HTR-8/SVneo (cell line): ENCODE data around the gene TMEM140.
"Not testable (repeated sequence)": the region's sequence is repeated elsewhere in the genome, so short reads cannot be mapped to it uniquely, and the experiment has no call there.

Experiments
- DNase-seq: peaks from one replicate; pipeline ENCODE4 v3.0.0; 2011; ENCODE audit warnings: low spot score, mixed read lengths; ENCODE audit not compliant: insufficient read length
- FAIRE-seq: peaks from 2 replicates; lab custom pipeline; 2011; peaks lifted over from hg19 to GRCh38; lab: Jason Lieb, UNC

Gene TMEM140

GRCh38 chr7:135147899-135148721 is at the start of gene TMEM140:
Gene TMEM140 (plus strand): TSS chr7:135148072. CDS start chr7:135164442, 16,370 bp downstream.
- DNase-seq (no peak), FAIRE-seq (no peak)

- no peak for DNase-seq
- no peak for FAIRE-seq
Observed at GRCh38 chr7:135098391-135098790, 49.5 kb upstream of the TMEM140 start.

GRCh38 chr7:135100856-135101255 is 47.0 kb upstream of the TMEM140 start:
- DNase-seq (no peak), FAIRE-seq (no peak)

DNA sequence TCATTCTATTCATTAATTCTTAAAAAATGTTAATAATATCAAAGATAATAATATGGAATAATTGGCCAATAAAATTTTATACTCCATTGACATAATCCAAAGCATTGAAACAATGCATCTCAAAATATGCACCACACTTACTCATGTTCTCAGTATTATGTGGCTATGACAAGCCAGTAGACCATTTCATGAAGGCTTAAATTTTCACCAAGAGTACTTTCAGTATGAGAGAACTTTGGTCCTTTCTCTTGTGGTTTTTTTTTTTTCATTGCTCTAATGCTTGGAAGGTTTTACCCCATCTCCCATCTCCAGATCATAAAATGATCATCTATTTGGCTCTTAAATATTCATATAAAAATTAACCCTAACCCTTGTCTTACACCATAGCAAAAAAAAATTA is 45.5 kb upstream of the TMEM140 start:
- no peak for FAIRE-seq
- DNase-seq: no peak

DNA sequence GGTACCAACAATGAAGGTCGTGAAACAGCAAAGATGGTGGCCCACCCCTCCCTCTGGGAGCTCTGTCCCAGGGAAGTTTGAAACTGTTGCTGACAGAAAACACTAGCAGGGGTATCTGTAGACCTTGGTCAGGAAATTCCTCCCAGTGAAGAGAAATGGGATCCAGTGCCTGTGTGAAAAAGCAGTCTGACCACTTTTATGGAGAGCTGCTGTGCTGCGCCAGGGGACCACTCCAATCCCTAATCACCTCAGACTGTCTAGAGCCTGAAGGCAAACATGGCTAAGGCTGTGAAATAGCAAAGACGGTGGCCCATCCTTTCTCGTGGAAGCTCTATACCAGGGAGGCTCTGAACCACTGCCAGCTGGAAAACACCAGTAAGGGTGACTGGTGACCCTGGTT is 38.3 kb upstream of the TMEM140 start:
- FAIRE-seq (no peak), DNase-seq (no peak)

- no peak for FAIRE-seq
- no peak for DNase-seq
Observed at GRCh38 chr7:135109976-135110375, 37.9 kb upstream of the TMEM140 start.

DNA sequence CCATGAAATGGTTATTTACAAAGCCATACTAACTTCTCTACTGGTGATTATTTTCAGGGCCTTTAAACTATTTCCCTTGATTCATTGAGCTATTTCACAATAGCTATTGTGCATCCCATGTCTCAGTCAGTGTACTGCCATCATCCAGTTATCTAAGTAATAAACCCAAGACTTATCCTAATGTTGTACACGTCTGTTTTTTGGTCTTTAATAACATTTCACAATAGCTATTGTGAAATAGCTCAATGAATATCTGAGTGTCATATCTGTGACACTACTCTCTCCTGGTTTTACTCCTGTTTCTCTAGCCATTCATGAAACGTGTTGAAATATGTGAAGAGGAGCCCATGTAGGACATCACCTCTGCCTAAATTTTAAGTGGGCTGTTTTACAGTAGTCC is 36.5 kb upstream of the TMEM140 start:
- FAIRE-seq (no peak), DNase-seq (no peak)

DNA sequence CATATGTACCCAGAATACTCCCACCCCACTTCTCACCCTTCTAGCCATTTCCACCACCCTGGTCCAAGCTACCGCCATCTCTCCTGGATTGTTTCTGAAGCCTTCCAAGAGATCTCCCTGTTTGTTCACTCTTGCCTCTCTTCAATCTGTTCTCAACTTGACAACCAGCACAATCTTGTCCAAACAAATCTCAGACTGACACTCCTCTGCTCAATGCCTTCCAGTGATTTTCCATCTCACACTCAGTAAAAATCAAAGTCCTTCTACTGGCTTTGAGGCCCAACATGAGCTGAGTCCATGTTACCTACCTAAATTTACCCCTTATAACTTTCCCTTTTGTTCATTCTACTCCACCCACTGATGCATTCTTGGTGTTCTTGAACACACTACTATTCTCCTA is 33.2 kb upstream of the TMEM140 start:
- no peak for DNase-seq
- FAIRE-seq: no peak

DNA sequence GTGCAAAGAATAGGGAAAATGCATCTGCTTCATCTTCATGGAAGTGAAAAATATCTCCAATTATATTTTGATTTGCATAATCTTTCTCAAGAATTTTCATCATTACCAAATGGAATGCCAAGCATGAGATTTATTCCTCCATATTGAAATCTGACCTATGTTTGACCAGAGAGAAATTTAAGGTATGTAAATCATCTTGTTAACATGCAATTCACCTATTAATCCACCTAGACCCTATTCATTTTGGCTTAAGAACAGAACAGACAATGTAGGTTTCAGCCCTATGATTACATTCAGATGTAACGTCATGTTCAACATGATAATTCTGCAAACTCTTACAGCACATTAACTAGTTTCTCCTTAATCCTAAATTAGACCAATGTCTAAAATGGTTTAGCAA is 30.8 kb upstream of the TMEM140 start:
- DNase-seq (no peak), FAIRE-seq (no peak)

GRCh38 chr7:135121868-135122267 is 26.0 kb upstream of the TMEM140 start:
- FAIRE-seq (no peak), DNase-seq (no peak)

GRCh38 chr7:135124631-135125030 is 23.2 kb upstream of the TMEM140 start:
- DNase-seq, FAIRE-seq: not testable (repeated sequence)

GRCh38 chr7:135128931-135129330 is 18.9 kb upstream of the TMEM140 start:
- no peak for FAIRE-seq
- DNase-seq: no peak

- no peak for FAIRE-seq
Observed at GRCh38 chr7:135129579-135129978, 18.3 kb upstream of the TMEM140 start.

GRCh38 chr7:135143885-135144668 is 3.8 kb upstream of the TMEM140 start:
- no peak for FAIRE-seq
- no peak for DNase-seq

More at GRCh38 chr7:135129579-135129978, 18.3 kb upstream of the TMEM140 start:
- DNase-seq: no peak

DNA sequence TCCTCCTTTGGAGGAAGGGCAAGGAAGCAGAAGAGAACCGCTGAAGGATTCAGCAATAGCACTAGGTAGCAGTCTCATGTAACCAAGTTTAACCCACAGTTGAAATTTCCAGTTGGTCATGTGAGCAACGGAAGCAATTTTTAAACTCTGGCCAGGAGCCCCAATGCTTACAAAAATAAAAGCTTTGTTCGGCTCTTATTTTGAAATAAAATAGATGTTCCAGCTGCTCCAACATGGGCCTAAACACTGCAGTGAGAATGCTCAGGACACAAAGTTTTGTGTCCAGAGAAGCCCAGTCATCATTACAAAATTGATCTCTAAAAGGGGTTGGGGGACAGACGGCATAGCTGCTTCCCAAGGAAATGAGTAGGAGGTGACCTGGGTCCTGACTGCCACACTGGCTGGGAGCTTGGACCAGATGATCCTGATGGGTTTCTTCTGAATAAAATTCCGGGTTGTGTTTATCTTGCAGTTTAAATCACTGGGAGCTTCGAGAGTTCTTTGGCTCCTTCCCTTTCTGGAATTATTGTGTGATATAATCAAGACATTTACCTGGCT is 452 bp upstream of the TMEM140 start:
- FAIRE-seq (no peak), DNase-seq (no peak)

- no peak for FAIRE-seq
- DNase-seq: no peak
Observed at GRCh38 chr7:135150072-135150782, 2.4 kb downstream of the TMEM140 start.

DNA sequence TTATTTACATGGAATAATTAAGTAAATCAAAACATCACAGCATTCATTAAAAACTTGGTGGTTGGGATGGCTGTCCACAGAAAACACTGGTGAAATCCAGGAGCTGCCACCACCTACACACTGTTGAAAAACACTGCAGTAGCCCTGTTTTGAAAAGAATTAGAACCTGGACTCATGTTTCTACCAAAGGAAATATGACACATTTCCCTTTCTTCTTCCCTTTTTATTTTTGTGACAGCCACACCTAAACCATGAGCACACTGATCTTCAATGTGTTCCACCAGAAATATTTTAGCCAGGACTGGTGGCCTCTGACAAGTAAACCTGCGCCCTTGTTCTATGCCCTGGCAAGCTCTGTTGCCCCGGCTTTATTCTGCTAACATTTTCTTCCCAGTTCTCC is 3.3 kb downstream of the TMEM140 start:
- FAIRE-seq: no peak
- DNase-seq: no peak

DNA sequence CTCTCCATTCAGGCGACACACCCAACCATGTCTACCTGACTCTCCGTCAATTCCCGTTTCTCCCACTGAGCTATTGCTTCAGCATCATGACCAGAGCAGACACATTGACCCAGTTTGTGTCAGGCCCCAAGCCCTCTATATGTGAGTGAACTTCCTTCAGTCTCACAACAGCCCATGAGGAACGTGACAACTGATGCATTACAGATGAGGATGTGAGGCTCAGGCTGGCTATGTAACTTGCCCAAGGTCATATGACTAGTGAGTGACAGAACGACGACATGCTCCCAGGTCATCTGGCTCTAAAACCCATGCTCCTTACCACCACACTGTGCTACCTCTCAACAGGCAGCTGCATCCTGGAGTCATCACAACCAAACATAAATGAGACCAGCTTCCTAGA is 3.7 kb downstream of the TMEM140 start:
- FAIRE-seq: no peak
- no peak for DNase-seq

DNA sequence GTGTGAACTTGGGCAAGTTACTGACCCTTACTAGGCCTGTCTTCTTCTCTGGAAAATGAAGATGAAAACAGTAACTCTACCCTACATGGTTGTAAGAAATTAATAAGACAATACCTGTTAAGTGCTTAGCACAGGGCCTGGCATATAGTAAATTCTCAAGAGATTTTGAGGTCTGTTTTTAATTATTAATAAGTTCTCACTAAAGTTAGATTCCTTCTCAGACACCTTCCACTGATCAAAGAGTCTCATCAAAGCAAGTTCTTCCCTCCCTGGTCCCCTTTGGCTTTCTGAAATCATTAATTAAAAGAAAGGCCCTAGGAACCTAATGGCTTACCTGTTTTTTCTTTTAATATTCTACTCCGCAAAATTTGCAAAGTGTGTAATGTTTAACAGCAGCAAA is 4.6 kb downstream of the TMEM140 start:
- DNase-seq: no peak
- FAIRE-seq: no peak

GRCh38 chr7:135154734-135155133 is 6.9 kb downstream of the TMEM140 start:
- FAIRE-seq: no peak
- no peak for DNase-seq
